NCI-H2196 treated with DMSO at 0.1 percent for 48 hours (cell line): ENCODE measurements around the gene ANKRD20A1.
"Not testable (repeated sequence)": the region's sequence is repeated elsewhere in the genome, so short reads cannot be mapped to it uniquely, and the experiment has no call there.

ENCODE experiments used
- DNase-seq: peaks from one replicate; lab custom pipeline; 2025; ENCODE audit not compliant: unreplicated experiment; lab: John Stamatoyannopoulos, UW

The ANKRD20A1 gene

DNA sequence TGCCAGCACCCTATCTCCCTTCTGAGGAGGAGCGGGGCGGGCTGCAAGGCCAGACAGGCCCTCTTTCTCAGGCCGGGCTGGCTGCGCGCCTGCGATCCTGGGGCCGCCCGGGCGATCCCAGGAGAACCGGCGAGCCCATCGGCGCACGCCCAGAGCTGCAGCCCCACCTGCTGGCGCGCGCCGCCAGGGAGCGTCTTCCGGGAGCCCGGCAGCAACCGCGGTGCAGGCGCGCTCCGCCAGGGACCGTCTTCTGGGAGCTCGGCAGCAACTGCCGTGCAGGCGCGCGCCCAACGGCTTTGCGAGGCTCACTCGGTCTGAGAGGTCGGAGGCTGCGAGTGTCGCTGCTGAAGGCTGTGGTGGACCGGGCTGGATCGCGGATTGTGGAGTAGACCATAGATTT lies at the start of gene ANKRD20A1:
TSS of gene ANKRD20A1 (plus strand) at position 61 of the 400 bp plus-strand sequence. CDS start 496 bp downstream, outside the sequence.
- not testable (repeated sequence) for DNase-seq

DNA sequence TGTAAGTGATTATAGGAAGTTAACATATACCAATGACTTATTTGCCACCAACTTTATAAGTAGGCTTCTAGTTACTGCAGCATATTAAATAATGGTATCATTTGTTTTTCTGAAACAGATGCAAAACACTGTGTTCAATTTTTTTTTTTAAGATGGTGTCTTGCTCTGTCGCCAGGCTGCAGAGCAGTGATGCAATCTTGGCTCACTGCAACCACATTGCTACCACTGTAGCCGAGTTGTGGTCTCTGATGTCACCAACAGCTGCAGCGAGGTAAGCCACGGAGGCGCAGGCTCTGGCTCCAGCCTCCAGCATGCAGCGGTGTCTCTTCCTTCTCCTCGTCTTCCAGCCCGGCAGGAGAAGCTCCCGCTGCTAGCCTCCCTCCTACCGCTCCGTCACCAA lies 26.6 kb upstream of the ANKRD20A1 start:
- not testable (repeated sequence) for DNase-seq
